ENCODE results near the gene CCNB1IP1. TPM values are rescaled to one million over a fixed set of nuclear protein-coding genes. Genes with fewer than 3 reads are reported as not detected.

Gene CCNB1IP1
- total RNA-seq, 3 donors from 2014 or later (not counting 1 experiment from before 2014, with no cell fraction given) = 20.8 to 21.5 (median 21.2) TPM

GRCh38 chr14:20379743-20380142, 46.7 kb upstream of the CCNB1IP1 start:
- Mint-ChIP-seq H3K4me3 (no peak overlapping the region), H3K9me3 (no peaks in the 10 kb centered on the region), H3K27ac (no peak overlapping the region), H3K27me3 (ENCODE audit: low read depth in 2 of 2) (no peaks in the 10 kb centered on the region), H3K36me3 (peaks cover 30% of the 10 kb centered on the region), H3K4me1 (no peaks in the 10 kb centered on the region)
- intact Hi-C loops (cut with micrococcal nuclease) = no loop called here
- ATAC-seq (no peak), DNase-seq (no peak)
- no peak overlapping the region for H3K4me3 ChIP-seq (ENCODE audit: low read length)
- H3K27me3 ChIP-seq (ENCODE audit: control insufficient read depth, insufficient read depth, low read length) = no peaks in the 10 kb centered on the region
- TF ChIP-seq CTCF (IDR thresholded peaks at IDR 0.05) = no peak
- H3K36me3 ChIP-seq (ENCODE audit: control insufficient read depth, insufficient read depth, low read length) = peaks cover 96% of the 10 kb centered on the region
- 50% methylated on average over 1 of the region's 1 CpG for WGBS (ENCODE audit: insufficient coverage)
- H3K9me3 ChIP-seq (ENCODE audit: control insufficient read depth, insufficient read depth, low read length) = no peaks in the 10 kb centered on the region
- H3K4me1 ChIP-seq (ENCODE audit: control insufficient read depth, insufficient read depth, low read length) = no peaks in the 10 kb centered on the region
- H3K27ac ChIP-seq (ENCODE audit: low read length) = no peak overlapping the region

GRCh38 chr14:20377171-20377570, 44.1 kb upstream of the CCNB1IP1 start:
- no peaks in the 10 kb centered on the region for H3K9me3 ChIP-seq (ENCODE audit: control insufficient read depth, insufficient read depth, low read length)
- Mint-ChIP-seq H3K27me3 (ENCODE audit: low read depth in 2 of 2) (no peaks in the 10 kb centered on the region), H3K4me3 (no peak overlapping the region), H3K36me3 (peaks cover 37% of the 10 kb centered on the region), H3K9me3 (no peaks in the 10 kb centered on the region), H3K27ac (no peak overlapping the region), H3K4me1 (no peaks in the 10 kb centered on the region)
- H3K27ac ChIP-seq (ENCODE audit: low read length) = no peak overlapping the region
- intact Hi-C loops (cut with micrococcal nuclease) = no loop called here
- H3K27me3 ChIP-seq (ENCODE audit: control insufficient read depth, insufficient read depth, low read length) = no peaks in the 10 kb centered on the region
- TF ChIP-seq CTCF (IDR thresholded peaks at IDR 0.05) = no peak
- 100% methylated on average over 1 of the region's 2 CpGs for WGBS (ENCODE audit: insufficient coverage)
- peaks cover 95% of the 10 kb centered on the region for H3K36me3 ChIP-seq (ENCODE audit: control insufficient read depth, insufficient read depth, low read length)
- no peaks in the 10 kb centered on the region for H3K4me1 ChIP-seq (ENCODE audit: control insufficient read depth, insufficient read depth, low read length)
- ATAC-seq = no peak
- no peak overlapping the region for H3K4me3 ChIP-seq (ENCODE audit: low read length)
- no peak for DNase-seq

GRCh38 chr14:20376071-20376588, 43.1 kb upstream of the CCNB1IP1 start:
- no peaks in the 10 kb centered on the region for H3K9me3 Mint-ChIP-seq
- ATAC-seq = no peak
- DNase-seq = no peak
- intact Hi-C loops (cut with micrococcal nuclease) = no loop called here
- Histone ChIP-seq H3K9me3 (ENCODE audit: control insufficient read depth, insufficient read depth, low read length) (no peaks in the 10 kb centered on the region), H3K4me3 (ENCODE audit: low read length) (no peak overlapping the region), H3K27ac (ENCODE audit: low read length) (no peak overlapping the region), H3K27me3 (ENCODE audit: control insufficient read depth, insufficient read depth, low read length) (no peaks in the 10 kb centered on the region), H3K4me1 (ENCODE audit: control insufficient read depth, insufficient read depth, low read length) (no peaks in the 10 kb centered on the region), H3K36me3 (ENCODE audit: control insufficient read depth, insufficient read depth, low read length) (peaks cover 95% of the 10 kb centered on the region)
- H3K4me3 Mint-ChIP-seq = no peak overlapping the region
- WGBS (ENCODE audit: insufficient coverage) = 98% methylated on average over 12 of the region's 12 CpGs
- H3K4me1 Mint-ChIP-seq = no peaks in the 10 kb centered on the region
- H3K27ac Mint-ChIP-seq = peak overlapping the region; percentile 48 to 60
- peaks cover 44% of the 10 kb centered on the region for H3K36me3 Mint-ChIP-seq
- H3K27me3 Mint-ChIP-seq (ENCODE audit: low read depth in 2 of 2) = no peaks in the 10 kb centered on the region
- no peak for TF ChIP-seq CTCF (IDR thresholded peaks at IDR 0.05)

GRCh38 chr14:20375471-20375870, 42.4 kb upstream of the CCNB1IP1 start:
- TF ChIP-seq CTCF (IDR thresholded peaks at IDR 0.05) = no peak
- H3K27ac Mint-ChIP-seq = peak overlapping the region; percentile 48 to 60

More at GRCh38 chr14:20375471-20375870, 42.4 kb upstream of the CCNB1IP1 start:
- intact Hi-C loops (cut with micrococcal nuclease) = no loop called here
- Histone ChIP-seq H3K9me3 (ENCODE audit: control insufficient read depth, insufficient read depth, low read length) (no peaks in the 10 kb centered on the region), H3K4me1 (ENCODE audit: control insufficient read depth, insufficient read depth, low read length) (no peaks in the 10 kb centered on the region), H3K4me3 (ENCODE audit: low read length) (no peak overlapping the region), H3K27me3 (ENCODE audit: control insufficient read depth, insufficient read depth, low read length) (no peaks in the 10 kb centered on the region), H3K36me3 (ENCODE audit: control insufficient read depth, insufficient read depth, low read length) (peaks cover 95% of the 10 kb centered on the region), H3K27ac (ENCODE audit: low read length) (no peak overlapping the region)
- ATAC-seq (no peak), DNase-seq (no peak)
- Mint-ChIP-seq H3K27me3 (ENCODE audit: low read depth in 2 of 2) (no peaks in the 10 kb centered on the region), H3K4me1 (no peaks in the 10 kb centered on the region), H3K9me3 (no peaks in the 10 kb centered on the region), H3K36me3 (peaks cover 41% of the 10 kb centered on the region), H3K4me3 (no peak overlapping the region)
- WGBS (ENCODE audit: insufficient coverage) = 97% methylated on average over 3 of the region's 3 CpGs
